IPS-18a (cell line): Measurements from ENCODE around the gene SGIP1.

Experiments used
- H3K27ac ChIP-seq: one replicate; pipeline ENCODE4 v1.5.1; 2013; ENCODE audit warnings: low read length
- H3K27me3 ChIP-seq: one replicate; pipeline ENCODE4 v1.6.1; 2013; ENCODE audit warnings: mild to moderate bottlenecking, low read length; ENCODE audit not compliant: control insufficient read depth, insufficient read depth
- H3K36me3 ChIP-seq: one replicate; pipeline ENCODE4 v1.6.1; 2013; ENCODE audit warnings: low read depth, low read length; ENCODE audit not compliant: control insufficient read depth
- H3K4me1 ChIP-seq: one replicate; pipeline ENCODE4 v1.6.1; 2013; ENCODE audit warnings: low read depth, low read length; ENCODE audit not compliant: control insufficient read depth
- H3K4me3 ChIP-seq: one replicate; pipeline ENCODE4 v1.5.1; 2013; ENCODE audit warnings: low read length
- H3K9ac ChIP-seq: one replicate; pipeline ENCODE4 v1.6.1; 2013; ENCODE audit warnings: mild to moderate bottlenecking, low read length, moderate library complexity
- H3K9me3 ChIP-seq: one replicate; pipeline ENCODE4 v1.6.1; 2013; ENCODE audit warnings: low read depth, low read length; ENCODE audit not compliant: control insufficient read depth

Gene SGIP1

GRCh38 chr1:66737836-66738235 is 203.9 kb downstream of the SGIP1 start:
- Histone ChIP-seq H3K4me1 (no peaks in the 10 kb centered on the region), H3K27ac (no peak overlapping the region), H3K4me3 (no peak overlapping the region), H3K36me3 (no peaks in the 10 kb centered on the region), H3K9me3 (no peaks in the 10 kb centered on the region), H3K9ac (no peak overlapping the region), H3K27me3 (no peaks in the 10 kb centered on the region)

GRCh38 chr1:66739401-66740157 is 205.6 kb downstream of the SGIP1 start:
- H3K4me3 ChIP-seq, result no peak overlapping the region
- H3K9me3 ChIP-seq, result no peaks in the 10 kb centered on the region
- no peaks in the 10 kb centered on the region for H3K4me1 ChIP-seq
- no peaks in the 10 kb centered on the region for H3K27me3 ChIP-seq
- no peak overlapping the region for H3K9ac ChIP-seq
- H3K36me3 ChIP-seq, result no peaks in the 10 kb centered on the region
- no peak overlapping the region for H3K27ac ChIP-seq

GRCh38 chr1:66745451-66745850 is 211.5 kb downstream of the SGIP1 start:
- Histone ChIP-seq H3K9me3 (no peaks in the 10 kb centered on the region), H3K36me3 (no peaks in the 10 kb centered on the region), H3K27me3 (no peaks in the 10 kb centered on the region), H3K27ac (no peak overlapping the region), H3K4me3 (no peak overlapping the region), H3K9ac (no peak overlapping the region), H3K4me1 (no peaks in the 10 kb centered on the region)

- Histone ChIP-seq H3K36me3 (no peaks in the 10 kb centered on the region), H3K4me3 (no peak overlapping the region), H3K9ac (no peak overlapping the region), H3K4me1 (no peaks in the 10 kb centered on the region), H3K27me3 (peaks cover 14% of the 10 kb centered on the region), H3K27ac (no peak overlapping the region), H3K9me3 (no peaks in the 10 kb centered on the region)
Measured at GRCh38 chr1:66747501-66747900, 213.5 kb downstream of the SGIP1 start.

GRCh38 chr1:66750577-66750976 is 216.6 kb downstream of the SGIP1 start:
- Histone ChIP-seq H3K36me3 (no peaks in the 10 kb centered on the region), H3K9ac (no peak overlapping the region), H3K27ac (no peak overlapping the region), H3K27me3 (peaks cover 22% of the 10 kb centered on the region), H3K4me3 (no peak overlapping the region), H3K9me3 (no peaks in the 10 kb centered on the region), H3K4me1 (no peaks in the 10 kb centered on the region)

- Histone ChIP-seq H3K27ac (no peak overlapping the region), H3K9me3 (no peaks in the 10 kb centered on the region), H3K27me3 (peaks cover 22% of the 10 kb centered on the region), H3K4me1 (no peaks in the 10 kb centered on the region), H3K9ac (no peak overlapping the region), H3K4me3 (no peak overlapping the region), H3K36me3 (no peaks in the 10 kb centered on the region)
Measured at GRCh38 chr1:66751160-66751559, 217.2 kb downstream of the SGIP1 start.

GRCh38 chr1:66752000-66752592 is 218.1 kb downstream of the SGIP1 start, which contains the start of gene DYNLT5:
TSS of gene DYNLT5 (plus strand) at chr1:66752459. CDS start at chr1:66754659, 2,200 bp downstream.
- Histone ChIP-seq H3K4me3 (peak within 1 kb of the TSS; percentile 71), H3K36me3 (no peaks in the 10 kb centered on the region), H3K27ac (no peak within 1 kb of the TSS), H3K9me3 (no peaks in the 10 kb centered on the region), H3K4me1 (no peaks in the 10 kb centered on the region), H3K9ac (peak within 1 kb of the TSS; percentile 46), H3K27me3 (peaks cover 22% of the 10 kb centered on the region)

GRCh38 chr1:66752671-66753371 is 218.9 kb downstream of the SGIP1 start:
- H3K9ac ChIP-seq, result peak overlapping the region; percentile 46
- no peaks in the 10 kb centered on the region for H3K36me3 ChIP-seq
- no peaks in the 10 kb centered on the region for H3K9me3 ChIP-seq
- H3K4me1 ChIP-seq, result no peaks in the 10 kb centered on the region
- peaks cover 22% of the 10 kb centered on the region for H3K27me3 ChIP-seq
- no peak overlapping the region for H3K27ac ChIP-seq
- peak overlapping the region; percentile 71 for H3K4me3 ChIP-seq

- no peaks in the 10 kb centered on the region for H3K36me3 ChIP-seq
- H3K4me1 ChIP-seq, result no peaks in the 10 kb centered on the region
- no peaks in the 10 kb centered on the region for H3K9me3 ChIP-seq
- H3K27me3 ChIP-seq, result peaks cover 4% of the 10 kb centered on the region
- H3K27ac ChIP-seq, result no peak overlapping the region
- no peak overlapping the region for H3K9ac ChIP-seq
- no peak overlapping the region for H3K4me3 ChIP-seq
Measured at GRCh38 chr1:66757722-66758240, 223.8 kb downstream of the SGIP1 start.

GRCh38 chr1:66758241-66758755 is 224.3 kb downstream of the SGIP1 start:
- no peak overlapping the region for H3K4me3 ChIP-seq
- H3K9ac ChIP-seq, result no peak overlapping the region
- no peaks in the 10 kb centered on the region for H3K27me3 ChIP-seq
- no peaks in the 10 kb centered on the region for H3K9me3 ChIP-seq
- no peaks in the 10 kb centered on the region for H3K36me3 ChIP-seq
- no peak overlapping the region for H3K27ac ChIP-seq
- H3K4me1 ChIP-seq, result no peaks in the 10 kb centered on the region

GRCh38 chr1:66760506-66760905 is 226.6 kb downstream of the SGIP1 start:
- no peaks in the 10 kb centered on the region for H3K27me3 ChIP-seq
- no peak overlapping the region for H3K4me3 ChIP-seq
- no peaks in the 10 kb centered on the region for H3K36me3 ChIP-seq
- H3K9me3 ChIP-seq, result no peaks in the 10 kb centered on the region
- H3K4me1 ChIP-seq, result no peaks in the 10 kb centered on the region
- H3K9ac ChIP-seq, result no peak overlapping the region
- no peak overlapping the region for H3K27ac ChIP-seq
